ENCODE results near the gene SNX1. TPM values are rescaled to one million over a fixed set of nuclear protein-coding genes. Genes with fewer than 3 reads are reported as not detected.
A peak's percentile ranks its signal among the peaks of the same experiment; 100 is the strongest.
"Not testable (repeated sequence)": the region's sequence is repeated elsewhere in the genome, so short reads cannot be mapped to it uniquely, and the experiment has no call there.

Gene SNX1
- polyA plus RNA-seq, result 10 to 100 TPM; 59.4 to 83.6 (median 82.2) TPM

GRCh38 chr15:64095795-64096667 lies at the start of gene SNX1:
Gene SNX1, plus strand, starts transcription at chr15:64095982. Its CDS starts 32 bp downstream, at chr15:64096014.
- peaks cover 0 to 4% (median 0%) of the 10 kb centered on the region in 3 donors for H3K36me3 Mint-ChIP-seq
- peaks cover 67 to 78% of the 10 kb centered on the region in 2 donors for H3K4me1 Mint-ChIP-seq
- peak within 1 kb of the TSS; percentile 93 to 100 (median 99) for H3K4me3 Mint-ChIP-seq
- H3K9me3 Mint-ChIP-seq, result no peaks in the 10 kb centered on the region
- peak within 1 kb of the TSS; percentile 93 to 97 (median 96) for H3K27ac Mint-ChIP-seq
- peak; percentile 94 for DNase-seq
- H3K27me3 Mint-ChIP-seq (ENCODE audit: low read depth in 3 of 3), result peaks cover 9 to 17% (median 10%) of the 10 kb centered on the region in 3 donors

GRCh38 chr15:64046421-64047153 lies 49.2 kb upstream of the SNX1 start, which contains the start of gene DAPK2:
Gene DAPK2, minus strand, starts transcription at chr15:64046485. Its CDS starts 6,224 bp downstream, at chr15:64040261.
- DNase-seq, result peak; percentile 67 to 76 (median 72)
- Mint-ChIP-seq H3K36me3 (no peaks in the 10 kb centered on the region), H3K27me3 (ENCODE audit: low read depth in 3 of 3) (peaks cover 0 to 12% (median 11%) of the 10 kb centered on the region in 3 donors), H3K4me1 (peaks cover 8 to 9% of the 10 kb centered on the region in 2 donors), H3K4me3 (peak within 1 kb of the TSS; percentile 75 to 86 (median 83)), H3K9me3 (no peaks in the 10 kb centered on the region), H3K27ac (peak within 1 kb of the TSS in 4 of 6 donors; percentile 40 to 85 (median 79))

GRCh38 chr15:64048781-64049460 lies 46.9 kb upstream of the SNX1 start:
- H3K4me1 Mint-ChIP-seq, result peaks cover 8 to 9% of the 10 kb centered on the region in 2 donors
- H3K27ac Mint-ChIP-seq, result peak overlapping the region in 2 of 6 donors; percentile 8 to 17
- DNase-seq, result no peak
- no peaks in the 10 kb centered on the region for H3K9me3 Mint-ChIP-seq
- H3K4me3 Mint-ChIP-seq, result peak overlapping the region in 2 of 5 donors; percentile 19 to 43
- peaks cover 0 to 12% (median 8%) of the 10 kb centered on the region in 3 donors for H3K27me3 Mint-ChIP-seq (ENCODE audit: low read depth in 3 of 3)
- no peaks in the 10 kb centered on the region for H3K36me3 Mint-ChIP-seq

GRCh38 chr15:64050281-64051092 lies 45.3 kb upstream of the SNX1 start:
- Mint-ChIP-seq H3K27ac (peak overlapping the region in 1 of 6 donors; percentile 26), H3K4me3 (no peak overlapping the region), H3K36me3 (no peaks in the 10 kb centered on the region), H3K27me3 (ENCODE audit: low read depth in 3 of 3) (peaks cover 0 to 12% (median 8%) of the 10 kb centered on the region in 3 donors), H3K9me3 (no peaks in the 10 kb centered on the region), H3K4me1 (peaks cover 6 to 8% of the 10 kb centered on the region in 2 donors)
- no peak for DNase-seq

GRCh38 chr15:64051093-64051402 lies 44.7 kb upstream of the SNX1 start:
- H3K27ac Mint-ChIP-seq, result no peak overlapping the region
- H3K36me3 Mint-ChIP-seq, result no peaks in the 10 kb centered on the region
- peaks cover 6 to 8% of the 10 kb centered on the region in 2 donors for H3K4me1 Mint-ChIP-seq
- H3K27me3 Mint-ChIP-seq (ENCODE audit: low read depth in 3 of 3), result peaks cover 0 to 12% (median 5%) of the 10 kb centered on the region in 3 donors
- H3K4me3 Mint-ChIP-seq, result no peak overlapping the region
- DNase-seq, result no peak
- H3K9me3 Mint-ChIP-seq, result no peaks in the 10 kb centered on the region

- no peak for DNase-seq
- Mint-ChIP-seq H3K36me3 (no peaks in the 10 kb centered on the region), H3K27me3 (ENCODE audit: low read depth in 3 of 3) (peaks cover 0 to 11% (median 4%) of the 10 kb centered on the region in 3 donors), H3K9me3 (no peaks in the 10 kb centered on the region), H3K27ac (peak overlapping the region in 1 of 6 donors; percentile 55), H3K4me1 (peaks cover 4 to 5% of the 10 kb centered on the region in 2 donors), H3K4me3 (no peak overlapping the region)
Measured at GRCh38 chr15:64051407-64052259, 44.1 kb upstream of the SNX1 start.

- no peak overlapping the region for H3K27ac Mint-ChIP-seq
- no peaks in the 10 kb centered on the region for H3K4me1 Mint-ChIP-seq
- H3K36me3 Mint-ChIP-seq, result no peaks in the 10 kb centered on the region
- no peaks in the 10 kb centered on the region for H3K9me3 Mint-ChIP-seq
- no peak overlapping the region for H3K4me3 Mint-ChIP-seq
- peaks cover 0 to 5% (median 0%) of the 10 kb centered on the region in 3 donors for H3K27me3 Mint-ChIP-seq (ENCODE audit: low read depth in 3 of 3)
- DNase-seq, result no peak
Measured at GRCh38 chr15:64052925-64053491, 42.8 kb upstream of the SNX1 start.

GRCh38 chr15:64053674-64054073 lies 42.1 kb upstream of the SNX1 start:
- not testable (repeated sequence) for H3K4me1 Mint-ChIP-seq; H3K4me3 Mint-ChIP-seq; H3K9me3 Mint-ChIP-seq; H3K27ac Mint-ChIP-seq; H3K27me3 Mint-ChIP-seq (ENCODE audit: low read depth in 3 of 3); H3K36me3 Mint-ChIP-seq; DNase-seq

GRCh38 chr15:64058279-64058678 lies 37.5 kb upstream of the SNX1 start:
- peaks cover 0 to 5% (median 0%) of the 10 kb centered on the region in 3 donors for H3K36me3 Mint-ChIP-seq
- H3K4me1 Mint-ChIP-seq, result no peaks in the 10 kb centered on the region
- H3K4me3 Mint-ChIP-seq, result no peak overlapping the region
- H3K27ac Mint-ChIP-seq, result no peak overlapping the region
- no peak for DNase-seq
- H3K27me3 Mint-ChIP-seq (ENCODE audit: low read depth in 3 of 3), result peaks cover 0 to 4% (median 2%) of the 10 kb centered on the region in 3 donors
- H3K9me3 Mint-ChIP-seq, result no peaks in the 10 kb centered on the region

- H3K36me3 Mint-ChIP-seq; H3K27me3 Mint-ChIP-seq (ENCODE audit: low read depth in 3 of 3); H3K9me3 Mint-ChIP-seq; DNase-seq; H3K27ac Mint-ChIP-seq; H3K4me3 Mint-ChIP-seq; H3K4me1 Mint-ChIP-seq: not testable (repeated sequence)
Measured at GRCh38 chr15:64059104-64059503, 36.7 kb upstream of the SNX1 start.

GRCh38 chr15:64060716-64061115 lies 35.1 kb upstream of the SNX1 start:
- peaks cover 0 to 4% (median 2%) of the 10 kb centered on the region in 3 donors for H3K27me3 Mint-ChIP-seq (ENCODE audit: low read depth in 3 of 3)
- H3K27ac Mint-ChIP-seq, result no peak overlapping the region
- no peaks in the 10 kb centered on the region for H3K9me3 Mint-ChIP-seq
- H3K36me3 Mint-ChIP-seq, result peaks cover 0 to 5% (median 0%) of the 10 kb centered on the region in 3 donors
- DNase-seq, result no peak
- H3K4me1 Mint-ChIP-seq, result no peaks in the 10 kb centered on the region
- H3K4me3 Mint-ChIP-seq, result no peak overlapping the region

GRCh38 chr15:64066451-64066850 lies 29.3 kb upstream of the SNX1 start:
- no peak overlapping the region for H3K4me3 Mint-ChIP-seq
- DNase-seq, result no peak
- peaks cover 0 to 4% (median 0%) of the 10 kb centered on the region in 3 donors for H3K36me3 Mint-ChIP-seq
- no peaks in the 10 kb centered on the region for H3K9me3 Mint-ChIP-seq
- no peaks in the 10 kb centered on the region for H3K27me3 Mint-ChIP-seq (ENCODE audit: low read depth in 3 of 3)
- H3K4me1 Mint-ChIP-seq, result peaks cover 8 to 12% of the 10 kb centered on the region in 2 donors
- H3K27ac Mint-ChIP-seq, result no peak overlapping the region
